T1000 (cell line): Measurements from ENCODE around the gene KNG1.
A peak's percentile ranks its signal among the peaks of the same experiment; 100 is the strongest.

ENCODE experiments used
- DNase-seq: peaks from one replicate; lab custom pipeline; 2025; ENCODE audit warnings: mixed read lengths; lab: John Stamatoyannopoulos, UW

The KNG1 gene

DNA sequence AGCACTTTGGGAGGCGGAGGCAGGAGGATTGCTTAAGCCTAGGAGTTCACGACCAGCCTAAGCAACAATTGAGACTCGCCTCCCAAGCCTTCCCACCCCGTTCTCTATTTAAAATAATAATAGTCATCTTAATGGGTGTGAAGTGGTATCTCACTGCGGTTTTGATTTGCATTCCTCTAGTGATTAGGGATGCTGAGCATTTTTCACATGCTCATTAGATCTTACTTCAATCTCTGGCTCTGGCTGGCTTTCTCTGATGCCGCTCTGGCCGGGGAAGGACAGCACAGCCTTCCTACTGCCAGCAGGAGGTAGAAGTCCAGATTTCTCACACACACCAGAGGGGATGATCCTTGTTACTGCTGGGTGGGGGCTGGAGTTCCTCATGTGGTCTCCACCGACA lies 58.8 kb downstream of the KNG1 start:
- no peak for DNase-seq

GRCh38 chr3:186779204-186779603 lies 62.0 kb downstream of the KNG1 start:
- no peak for DNase-seq

DNA sequence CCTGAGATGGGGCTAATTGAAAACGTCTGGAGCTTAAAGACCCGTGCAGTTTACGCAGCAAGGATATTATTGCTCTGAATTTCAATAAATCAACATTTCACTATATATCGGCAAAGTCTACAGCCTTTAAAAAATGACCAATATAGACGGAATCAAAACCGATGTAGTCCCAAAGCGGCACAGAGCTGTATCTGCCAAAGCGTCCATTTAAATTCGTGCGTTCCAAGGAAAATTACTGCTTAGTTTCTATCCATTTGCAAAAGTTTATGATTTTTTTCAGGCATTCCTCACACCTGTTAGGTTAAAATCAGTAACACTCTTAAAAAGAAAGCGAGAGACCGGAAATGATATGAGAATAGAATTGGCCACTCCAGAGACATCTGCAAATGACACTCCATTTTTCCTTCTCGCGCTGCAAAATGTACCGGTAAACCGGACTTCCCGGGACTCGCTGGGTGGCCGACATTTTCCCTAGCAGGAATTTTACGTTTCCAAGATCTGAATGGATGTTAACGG lies 65.4 kb downstream of the KNG1 start:
- no peak for DNase-seq

DNA sequence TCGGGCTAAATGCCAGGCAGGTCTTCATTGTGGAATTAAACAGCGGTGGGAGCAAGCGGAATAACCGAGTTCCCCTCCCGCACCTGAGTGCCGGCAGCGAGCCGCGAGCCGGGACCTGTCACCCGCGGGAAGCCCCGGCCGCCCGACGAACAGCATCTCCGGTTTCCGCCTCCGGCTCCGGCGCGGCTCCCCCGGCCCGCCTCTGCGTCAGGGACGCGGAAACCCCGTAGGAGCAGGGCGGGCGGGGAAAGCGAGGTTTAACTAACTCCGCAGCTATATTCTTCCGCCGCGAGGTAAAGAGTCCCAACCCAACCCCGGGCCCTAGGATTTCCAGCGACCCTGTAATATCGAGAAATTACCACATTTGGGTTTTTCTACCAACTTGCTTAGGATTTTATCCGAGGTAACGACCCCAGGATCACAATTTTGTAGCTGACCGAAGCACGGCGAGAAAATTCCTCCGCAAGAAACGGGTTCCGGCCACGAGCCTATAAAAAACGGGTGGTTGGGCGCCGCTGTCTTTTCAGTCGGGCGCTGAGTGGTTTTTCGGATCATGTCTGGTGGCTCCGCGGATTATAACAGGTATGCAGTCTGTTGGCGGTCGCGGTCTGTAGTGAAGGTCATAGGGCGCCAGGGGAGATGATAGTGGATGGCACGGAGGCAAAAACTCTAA lies 66.0 kb downstream of the KNG1 start, which contains the start of gene EIF4A2:
EIF4A2 (plus strand) TSS at position 520 of the 673 bp plus-strand sequence; CDS start at position 554, 34 bp downstream.
- DNase-seq, result peak; percentile 89

GRCh38 chr3:186783731-186784515 lies 66.8 kb downstream of the KNG1 start:
- DNase-seq, result peak; percentile 76

DNA sequence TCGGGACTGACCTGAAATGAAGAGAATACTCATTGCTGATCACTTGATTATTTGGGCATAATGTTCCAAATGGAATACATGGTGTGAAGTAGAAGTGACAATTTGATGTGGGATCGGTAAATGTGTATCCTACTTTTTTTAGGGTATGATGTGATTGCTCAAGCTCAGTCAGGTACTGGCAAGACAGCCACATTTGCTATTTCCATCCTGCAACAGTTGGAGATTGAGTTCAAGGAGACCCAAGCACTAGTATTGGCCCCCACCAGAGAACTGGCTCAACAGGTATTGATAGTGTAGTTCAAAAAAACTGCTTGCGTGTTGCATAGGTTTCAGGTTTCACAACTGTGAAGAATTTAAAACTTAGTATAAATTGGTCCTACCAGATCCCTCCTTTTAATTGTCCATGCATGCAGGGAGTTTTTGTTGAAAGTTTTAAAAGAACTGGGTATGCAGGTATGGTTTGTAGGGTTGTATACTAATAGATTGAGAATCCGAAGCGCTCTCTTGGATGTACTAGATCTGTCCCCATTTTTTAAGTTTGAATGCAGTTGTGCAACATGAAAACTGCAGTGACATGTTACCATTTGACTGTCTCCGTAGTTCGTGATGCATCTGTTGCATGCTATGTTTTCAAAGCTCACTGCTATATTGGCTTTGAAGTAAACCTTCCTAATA lies 67.8 kb downstream of the KNG1 start:
- DNase-seq, result no peak

GRCh38 chr3:186785495-186786018 lies 68.4 kb downstream of the KNG1 start:
- DNase-seq, result no peak

DNA sequence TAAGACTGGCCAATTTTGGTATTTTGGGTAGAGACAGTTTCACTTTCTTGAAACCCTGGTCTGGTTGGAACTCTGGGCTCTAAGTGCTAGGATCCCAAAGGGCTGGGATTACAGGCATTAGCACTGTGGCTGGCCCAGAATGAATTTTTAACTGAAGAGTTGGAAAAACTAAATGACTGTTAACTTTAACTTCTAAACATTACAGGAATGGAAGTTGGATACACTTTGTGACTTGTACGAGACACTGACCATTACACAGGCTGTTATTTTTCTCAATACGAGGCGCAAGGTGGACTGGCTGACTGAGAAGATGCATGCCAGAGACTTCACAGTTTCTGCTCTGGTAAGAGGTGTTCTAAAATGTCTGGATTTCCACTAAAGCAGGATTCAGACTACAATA lies 69.8 kb downstream of the KNG1 start:
- DNase-seq, result no peak

DNA sequence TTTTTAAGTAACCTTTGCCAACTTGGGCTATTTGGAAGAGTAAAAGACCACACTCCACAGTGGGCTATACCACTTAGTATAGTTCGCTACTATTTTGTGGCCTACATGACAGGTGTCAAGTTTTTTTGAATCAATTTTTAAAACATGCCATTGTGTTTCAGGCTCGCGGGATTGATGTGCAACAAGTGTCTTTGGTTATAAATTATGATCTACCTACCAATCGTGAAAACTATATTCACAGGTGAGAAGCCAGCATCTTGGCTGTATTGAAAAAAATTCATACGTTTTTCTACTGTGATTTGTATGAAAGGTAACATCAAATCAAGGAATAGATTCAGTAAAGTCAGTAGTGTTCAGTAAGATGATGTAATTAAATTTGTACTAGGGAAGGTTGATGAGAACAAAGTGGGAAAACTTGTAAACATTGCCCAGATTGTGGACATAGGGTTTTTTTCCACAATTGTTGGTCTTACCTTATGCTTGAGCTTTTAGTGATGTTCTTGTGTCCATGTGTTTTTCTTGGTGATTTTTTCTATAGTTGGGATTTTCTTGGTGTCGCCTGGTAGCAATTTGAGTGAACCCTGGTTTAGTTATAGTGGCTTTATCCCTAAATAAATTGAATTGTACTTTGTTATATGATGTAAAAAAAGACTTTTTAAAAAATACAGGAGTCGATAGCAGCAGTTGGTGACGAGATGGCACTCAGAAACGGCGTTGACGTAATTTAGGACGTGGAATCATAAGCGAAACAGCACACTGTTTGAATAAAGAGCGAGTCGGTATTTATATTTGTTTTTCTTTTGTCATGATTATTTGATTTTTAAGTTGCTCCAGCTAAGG lies 70.7 kb downstream of the KNG1 start:
- DNase-seq, result no peak

DNA sequence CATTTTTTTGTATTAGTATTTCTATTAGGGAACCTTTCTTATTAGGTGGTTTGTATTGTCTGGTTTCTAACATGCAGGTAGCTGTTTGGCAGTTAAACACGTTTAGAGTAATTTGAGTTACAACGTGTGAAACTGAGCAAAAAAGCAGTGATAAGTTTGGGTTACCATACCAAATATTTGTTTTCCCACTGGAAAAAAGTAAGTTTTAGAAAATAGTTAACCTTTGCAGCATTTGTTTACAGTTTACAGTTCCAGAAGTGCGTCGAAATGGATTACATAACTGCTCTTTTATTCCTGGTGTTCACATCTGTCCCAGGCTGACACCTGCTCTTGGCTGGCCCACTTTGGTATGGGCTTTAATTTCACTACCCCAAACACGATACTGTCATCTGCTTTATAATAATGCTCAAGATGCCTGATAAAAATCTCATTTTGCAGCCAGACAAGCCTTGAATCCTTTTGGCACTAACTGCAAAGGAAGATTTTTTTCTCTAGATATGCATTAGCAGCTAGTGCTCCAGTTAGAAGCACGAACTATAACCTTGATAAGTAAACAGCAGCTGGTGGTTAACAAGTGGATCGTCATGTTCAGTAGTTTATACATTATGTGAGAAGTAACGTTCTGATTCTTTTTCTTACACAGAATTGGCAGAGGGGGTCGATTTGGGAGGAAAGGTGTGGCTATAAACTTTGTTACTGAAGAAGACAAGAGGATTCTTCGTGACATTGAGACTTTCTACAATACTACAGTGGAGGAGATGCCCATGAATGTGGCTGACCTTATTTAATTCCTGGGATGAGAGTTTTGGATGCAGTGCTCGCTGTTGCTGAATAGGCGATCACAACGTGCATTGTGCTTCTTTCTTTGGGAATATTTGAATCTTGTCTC lies 71.6 kb downstream of the KNG1 start:
- DNase-seq, result no peak

DNA sequence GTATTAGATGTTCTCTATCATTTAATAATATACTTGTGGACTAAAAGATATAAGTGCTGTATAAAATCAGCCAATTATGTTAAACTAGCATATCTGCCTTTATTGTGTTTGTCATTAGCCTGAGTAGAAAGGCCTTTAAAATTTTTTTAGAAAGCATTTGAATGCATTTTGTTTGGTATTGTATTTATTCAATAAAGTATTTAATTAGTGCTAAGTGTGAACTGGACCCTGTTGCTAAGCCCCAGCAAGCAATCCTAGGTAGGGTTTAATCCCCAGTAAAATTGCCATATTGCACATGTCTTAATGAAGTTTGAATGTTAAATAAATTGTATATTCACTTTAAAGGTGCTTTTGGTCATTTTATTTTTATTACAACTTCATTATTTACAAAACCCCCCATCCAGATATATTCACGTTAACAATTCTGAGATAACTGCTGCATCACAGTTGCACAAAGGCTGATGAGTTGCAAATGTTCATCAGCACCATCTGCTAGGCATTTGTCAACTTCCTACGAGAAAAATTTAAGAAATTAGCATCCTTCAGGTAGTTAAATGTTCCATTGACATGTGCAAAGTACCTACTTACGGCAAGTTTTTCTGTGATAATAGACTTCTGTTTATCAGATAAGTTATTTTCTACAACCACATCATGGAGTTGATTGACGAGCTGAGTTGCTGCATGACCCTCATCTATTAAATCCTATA lies 72.5 kb downstream of the KNG1 start:
- no peak for DNase-seq

DNA sequence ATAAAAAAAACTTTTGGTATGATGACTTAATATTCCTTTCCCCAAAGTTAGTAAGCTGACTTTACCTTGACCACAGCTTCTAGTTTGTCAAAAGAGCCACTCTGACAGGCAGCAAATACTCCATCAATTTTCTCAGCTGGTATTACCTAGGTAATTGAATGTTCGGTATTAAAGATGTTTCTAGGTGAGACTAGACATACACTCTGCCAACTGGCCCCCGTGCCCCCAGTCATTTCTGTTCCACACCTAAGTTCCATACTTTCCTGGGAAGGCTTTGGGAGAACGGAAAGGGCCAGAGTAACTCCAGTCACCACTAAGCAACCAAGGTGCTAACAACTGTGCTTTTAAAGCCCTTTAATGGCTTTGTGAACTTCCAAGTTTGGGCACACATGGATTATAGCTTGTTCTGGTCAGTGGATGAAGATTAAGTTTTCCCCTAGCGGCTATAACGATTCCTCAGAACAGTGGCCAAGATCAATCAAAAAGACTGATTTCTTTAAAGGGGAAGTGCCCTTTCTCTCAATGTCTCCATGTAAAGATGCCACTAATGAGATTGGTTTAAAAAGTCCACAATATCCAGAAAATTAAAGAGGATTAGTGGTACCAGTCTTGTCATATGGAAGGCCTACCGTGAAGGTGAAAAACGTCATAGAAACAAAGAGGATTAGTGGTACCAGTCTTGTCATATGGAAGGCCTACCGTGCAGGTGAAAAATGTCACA lies 73.3 kb downstream of the KNG1 start:
- DNase-seq, result no peak
